HG02610 (cell line): ENCODE data around the gene INSIG2.

Experiments
- ATAC-seq: cut with Tn5 transposase; IDR thresholded peaks from one replicate; pipeline ENCODE4 v1.9.1; 2021; ENCODE audit warnings: mild to moderate bottlenecking, moderate library complexity; ENCODE audit not compliant: unreplicated experiment

INSIG2 gene

GRCh38 chr2:118097657-118098056 is 9.4 kb downstream of the INSIG2 start:
- no peak for ATAC-seq

- no peak for ATAC-seq
These were observed 10.2 kb downstream of the INSIG2 start for GRCh38 chr2:118098307-118099030.

GRCh38 chr2:118102433-118103082 is 14.3 kb downstream of the INSIG2 start:
- ATAC-seq = no peak

GRCh38 chr2:118103951-118104940 is 16.0 kb downstream of the INSIG2 start:
- peak; percentile 98 for ATAC-seq

- no peak for ATAC-seq
These were observed 17.2 kb downstream of the INSIG2 start for GRCh38 chr2:118105497-118105896.

- no peak for ATAC-seq
These were observed 18.7 kb downstream of the INSIG2 start for GRCh38 chr2:118106926-118107325.

GRCh38 chr2:118110310-118110709 is 22.0 kb downstream of the INSIG2 start:
- no peak for ATAC-seq

GRCh38 chr2:118110991-118111390 is 22.7 kb downstream of the INSIG2 start:
- no peak for ATAC-seq

- ATAC-seq = no peak
These were observed 24.6 kb downstream of the INSIG2 start for GRCh38 chr2:118112771-118113334.

- ATAC-seq = no peak
These were observed 26.6 kb downstream of the INSIG2 start for GRCh38 chr2:118114863-118115262.

- ATAC-seq = no peak
These were observed 27.5 kb downstream of the INSIG2 start for GRCh38 chr2:118115761-118116160.

- no peak for ATAC-seq
These were observed 30.2 kb downstream of the INSIG2 start for GRCh38 chr2:118118479-118118878.

- no peak for ATAC-seq
These were observed 31.0 kb downstream of the INSIG2 start for GRCh38 chr2:118119158-118119727.

GRCh38 chr2:118119761-118120400 is 31.6 kb downstream of the INSIG2 start:
- ATAC-seq = no peak

- no peak for ATAC-seq
These were observed 32.1 kb downstream of the INSIG2 start for GRCh38 chr2:118120401-118120780.

- ATAC-seq = no peak
These were observed 32.8 kb downstream of the INSIG2 start for GRCh38 chr2:118121101-118121500.

GRCh38 chr2:118121986-118122524 is 33.8 kb downstream of the INSIG2 start:
- no peak for ATAC-seq

- peak; percentile 79 for ATAC-seq
These were observed 34.5 kb downstream of the INSIG2 start for GRCh38 chr2:118122594-118123281.

- ATAC-seq = no peak
These were observed 35.4 kb downstream of the INSIG2 start for GRCh38 chr2:118123561-118124232.
